ENCODE measurements around the gene SMG6.

Gene SMG6

DNA sequence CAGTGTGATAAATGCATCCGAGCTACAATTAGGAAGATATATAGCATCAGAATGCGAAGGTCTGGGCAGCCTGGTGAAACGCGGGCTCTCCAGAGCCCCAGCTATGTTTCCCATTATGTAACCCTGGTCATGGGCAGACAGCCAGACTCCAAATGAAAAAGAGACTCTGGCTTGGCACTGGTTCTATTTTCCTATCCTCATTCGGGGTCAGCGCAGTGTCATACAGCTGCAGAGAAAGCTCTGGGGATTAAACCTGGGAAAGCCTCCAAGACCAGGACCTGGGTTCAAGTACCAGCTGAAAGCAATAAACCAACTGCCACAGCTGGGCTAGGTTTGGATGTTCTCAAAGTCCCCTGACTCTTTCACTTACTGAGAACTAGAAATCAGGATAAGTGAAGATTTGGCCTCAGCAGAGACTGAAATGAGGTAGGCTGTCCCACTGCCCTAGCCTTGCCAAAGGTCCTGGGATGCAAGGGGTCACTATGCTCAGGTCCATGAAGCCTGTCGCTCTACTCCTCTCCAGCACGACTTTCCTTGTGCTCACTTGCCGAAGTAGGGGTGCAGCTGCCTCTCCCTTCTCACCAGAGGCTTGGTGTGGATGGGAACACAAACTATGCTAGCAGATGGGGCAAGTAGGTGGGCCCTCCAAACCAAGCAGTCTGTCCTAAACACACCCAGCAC, 123.8 kb downstream of the SMG6 start:
- Histone ChIP-seq H3K27me3 (ENCODE audit: insufficient read depth, low read length) (no peaks in the 10 kb centered on the region), H3K27ac (ENCODE audit: low read depth, low read length, poor library complexity, severe bottlenecking) (no peak overlapping the region), H3K36me3 (ENCODE audit: insufficient read depth, low read length) (peaks cover 9% of the 10 kb centered on the region; the same call in 1 of the 2 replicates), H3K9ac (ENCODE audit: low read length) (no peak overlapping the region), H3K79me2 (ENCODE audit: insufficient read depth, low read length) (no peaks in the 10 kb centered on the region), H2AFZ (ENCODE audit: low read length) (no peak overlapping the region), H3K4me1 (ENCODE audit: insufficient read depth, low read length, severe bottlenecking) (peaks cover 14% of the 10 kb centered on the region), H3K9me2 (ENCODE audit: low read depth, low read length) (no peaks in the 10 kb centered on the region), H3K4me2 (ENCODE audit: low read length) (no peak overlapping the region), H3F3A (ENCODE audit: insufficient read depth, low read length) (no peaks in the 10 kb centered on the region), H3K4me3 (ENCODE audit: low read depth, low read length, poor library complexity, severe bottlenecking) (no peak overlapping the region), H3K9me3 (ENCODE audit: low read length) (no peaks in the 10 kb centered on the region), H4K20me1 (ENCODE audit: insufficient read depth, low read length) (no peaks in the 10 kb centered on the region)
- TF ChIP-seq, protein P1, sequence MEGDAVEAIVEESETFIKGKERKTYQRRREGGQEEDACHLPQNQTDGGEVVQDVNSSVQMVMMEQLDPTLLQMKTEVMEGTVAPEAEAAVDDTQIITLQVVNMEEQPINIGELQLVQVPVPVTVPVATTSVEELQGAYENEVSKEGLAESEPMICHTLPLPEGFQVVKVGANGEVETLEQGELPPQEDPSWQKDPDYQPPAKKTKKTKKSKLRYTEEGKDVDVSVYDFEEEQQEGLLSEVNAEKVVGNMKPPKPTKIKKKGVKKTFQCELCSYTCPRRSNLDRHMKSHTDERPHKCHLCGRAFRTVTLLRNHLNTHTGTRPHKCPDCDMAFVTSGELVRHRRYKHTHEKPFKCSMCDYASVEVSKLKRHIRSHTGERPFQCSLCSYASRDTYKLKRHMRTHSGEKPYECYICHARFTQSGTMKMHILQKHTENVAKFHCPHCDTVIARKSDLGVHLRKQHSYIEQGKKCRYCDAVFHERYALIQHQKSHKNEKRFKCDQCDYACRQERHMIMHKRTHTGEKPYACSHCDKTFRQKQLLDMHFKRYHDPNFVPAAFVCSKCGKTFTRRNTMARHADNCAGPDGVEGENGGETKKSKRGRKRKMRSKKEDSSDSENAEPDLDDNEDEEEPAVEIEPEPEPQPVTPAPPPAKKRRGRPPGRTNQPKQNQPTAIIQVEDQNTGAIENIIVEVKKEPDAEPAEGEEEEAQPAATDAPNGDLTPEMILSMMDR (IDR thresholded peaks at IDR 0.05; ENCODE audit: low read length): no peak
- TF ChIP-seq EZH2 (IDR thresholded peaks at IDR 0.05; ENCODE audit: borderline replicate concordance, low read length): no peak

DNA sequence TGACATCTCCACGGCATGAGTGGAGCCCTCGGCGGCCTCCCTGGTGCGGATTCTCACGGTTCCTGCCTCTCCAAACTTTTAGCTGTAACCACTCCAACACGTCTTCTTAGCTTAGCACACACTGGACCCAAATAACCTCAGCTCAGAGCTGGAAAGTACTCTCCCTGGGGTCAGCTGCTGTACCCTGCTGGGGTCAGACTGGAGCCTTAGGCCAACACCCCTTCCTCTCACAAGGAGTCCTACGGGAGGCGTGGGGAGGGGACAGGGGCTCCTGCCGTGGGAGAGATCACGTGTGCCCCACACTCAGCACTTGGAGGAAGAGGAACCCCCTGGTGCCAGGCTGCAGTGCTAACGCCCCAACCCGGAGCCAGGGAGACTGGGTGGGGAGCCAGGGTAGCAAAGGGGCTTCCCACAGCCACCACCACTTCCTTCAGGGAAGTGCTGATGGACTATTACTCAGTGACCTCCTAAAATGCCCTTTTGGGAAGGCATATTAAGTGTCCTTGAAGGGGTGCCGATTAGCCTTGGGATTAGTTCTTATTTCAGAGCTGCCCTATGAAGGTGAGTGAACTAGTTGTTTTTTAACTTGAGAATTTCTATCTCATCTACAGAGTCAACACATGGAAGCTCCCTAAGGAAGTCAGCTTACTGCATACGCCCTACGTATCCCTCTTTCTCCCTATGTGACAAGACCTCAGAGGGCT, 124.6 kb downstream of the SMG6 start:
- Histone ChIP-seq H3K9me2 (ENCODE audit: low read depth, low read length) (no peaks in the 10 kb centered on the region), H3K4me2 (ENCODE audit: low read length) (no peak overlapping the region), H3F3A (ENCODE audit: insufficient read depth, low read length) (no peaks in the 10 kb centered on the region), H3K27ac (ENCODE audit: low read depth, low read length, poor library complexity, severe bottlenecking) (no peak overlapping the region), H3K9ac (ENCODE audit: low read length) (no peak overlapping the region), H3K79me2 (ENCODE audit: insufficient read depth, low read length) (no peaks in the 10 kb centered on the region), H3K4me1 (ENCODE audit: insufficient read depth, low read length, severe bottlenecking) (peaks cover 18% of the 10 kb centered on the region), H4K20me1 (ENCODE audit: insufficient read depth, low read length) (no peaks in the 10 kb centered on the region), H2AFZ (ENCODE audit: low read length) (no peak overlapping the region), H3K27me3 (ENCODE audit: insufficient read depth, low read length) (no peaks in the 10 kb centered on the region), H3K36me3 (ENCODE audit: insufficient read depth, low read length) (peaks cover 9% of the 10 kb centered on the region; the same call in 1 of the 2 replicates), H3K4me3 (ENCODE audit: low read depth, low read length, poor library complexity, severe bottlenecking) (no peak overlapping the region), H3K9me3 (ENCODE audit: low read length) (no peaks in the 10 kb centered on the region)
- no peak for TF ChIP-seq EZH2 (IDR thresholded peaks at IDR 0.05; ENCODE audit: borderline replicate concordance, low read length)
- TF ChIP-seq, protein P1 (IDR thresholded peaks at IDR 0.05; ENCODE audit: low read length): no peak

DNA sequence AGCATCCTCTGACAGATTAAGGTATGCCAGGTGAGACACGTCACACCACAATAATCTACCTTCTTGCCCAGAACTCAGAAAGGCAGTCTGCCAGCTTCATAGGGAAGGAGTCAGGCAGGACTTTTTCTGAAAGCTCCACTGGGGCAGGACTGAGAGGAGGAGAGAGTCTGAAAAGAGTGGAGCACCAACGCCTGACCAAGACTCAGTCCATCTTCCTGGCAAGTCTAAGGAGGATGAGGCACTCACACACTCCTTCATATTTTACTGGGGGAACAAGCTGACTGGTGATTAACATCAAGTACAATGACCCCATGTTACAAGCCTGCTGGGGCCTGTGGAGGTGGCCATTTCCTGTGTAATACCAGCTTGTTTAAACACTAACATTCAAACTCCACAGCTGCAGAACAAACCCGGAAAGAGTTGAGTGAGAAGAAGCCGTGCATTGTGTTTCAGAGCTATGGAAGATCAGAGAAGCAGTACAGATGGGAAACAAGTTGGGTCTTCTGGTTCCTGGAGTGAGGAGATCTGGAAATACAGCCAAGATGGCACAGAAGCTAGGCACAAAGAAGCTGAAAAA, 126.3 kb downstream of the SMG6 start:
- Histone ChIP-seq H2AFZ (ENCODE audit: low read length) (no peak overlapping the region), H3K4me1 (ENCODE audit: insufficient read depth, low read length, severe bottlenecking) (peaks cover 18% of the 10 kb centered on the region), H3K27me3 (ENCODE audit: insufficient read depth, low read length) (no peaks in the 10 kb centered on the region), H3K4me2 (ENCODE audit: low read length) (no peak overlapping the region), H3K27ac (ENCODE audit: low read depth, low read length, poor library complexity, severe bottlenecking) (peak overlapping the region; percentile 27), H3K9me3 (ENCODE audit: low read length) (no peaks in the 10 kb centered on the region), H3F3A (ENCODE audit: insufficient read depth, low read length) (no peaks in the 10 kb centered on the region), H3K79me2 (ENCODE audit: insufficient read depth, low read length) (no peaks in the 10 kb centered on the region), H3K36me3 (ENCODE audit: insufficient read depth, low read length) (peaks cover 9% of the 10 kb centered on the region; the same call in 1 of the 2 replicates), H3K4me3 (ENCODE audit: low read depth, low read length, poor library complexity, severe bottlenecking) (no peak overlapping the region), H3K9ac (ENCODE audit: low read length) (no peak overlapping the region), H4K20me1 (ENCODE audit: insufficient read depth, low read length) (no peaks in the 10 kb centered on the region), H3K9me2 (ENCODE audit: low read depth, low read length) (no peaks in the 10 kb centered on the region)
- TF ChIP-seq, protein P1 (IDR thresholded peaks at IDR 0.05; ENCODE audit: low read length): no peak
- no peak for TF ChIP-seq EZH2 (IDR thresholded peaks at IDR 0.05; ENCODE audit: borderline replicate concordance, low read length)

Data from OCI-LY1 (cell line).